GM13976 (cell line): Measurements from ENCODE around the gene FLT1.

Source experiments
- DNase-seq: peaks from one replicate; pipeline ENCODE4 v3.0.0; 2012; ENCODE audit warnings: low spot score
- CTCF ChIP-seq: IDR thresholded peaks from 2 replicates; pipeline ENCODE4 v1.5.1; 2012; ENCODE audit warnings: borderline replicate concordance, mild to moderate bottlenecking; ENCODE audit not compliant: insufficient read depth; ENCODE audit errors: extremely low read depth, missing control alignments, control extremely low read depth
- in situ Hi-C: fragments of 300-500 bp; cut with MboI; formaldehyde crosslinking; loops from one replicate; pipeline ENCODE4 v1.12.0; 2022; ENCODE audit warnings: low sequenced_read_pairs, mixed read lengths, inconsistent platforms; ENCODE audit not compliant: unreplicated experiment

The FLT1 gene

GRCh38 chr13:28336193-28336657, 158.7 kb downstream of the FLT1 start:
- TF ChIP-seq CTCF: no peak
- in situ Hi-C loops: no loop called here
- no peak for DNase-seq

- no peak for TF ChIP-seq CTCF
- no peak for DNase-seq
- in situ Hi-C loops: no loop called here
These were observed 161.6 kb downstream of the FLT1 start for GRCh38 chr13:28333204-28333881.

- TF ChIP-seq CTCF: no peak
- in situ Hi-C loops: loop anchor here (10.0 kb wide), 1 partner anchor 465 kb away; no protein-coding TSS in a partner anchor
- DNase-seq: no peak
These were observed 165.4 kb downstream of the FLT1 start for GRCh38 chr13:28329395-28330158.

- no peak for DNase-seq
- no peak for TF ChIP-seq CTCF
- in situ Hi-C loops: loop anchor here (10.0 kb wide), 1 partner anchor 467 kb away; no protein-coding TSS in a partner anchor
These were observed 166.7 kb downstream of the FLT1 start for GRCh38 chr13:28328271-28328607.

- TF ChIP-seq CTCF: no peak
- in situ Hi-C loops: loop anchor here (10.0 kb wide), 1 partner anchor 467 kb away; no protein-coding TSS in a partner anchor
- no peak for DNase-seq
These were observed 167.3 kb downstream of the FLT1 start for GRCh38 chr13:28327373-28328270.

- no peak for TF ChIP-seq CTCF
- in situ Hi-C loops: loop anchor here (10.0 kb wide), 1 partner anchor 469 kb away; no protein-coding TSS in a partner anchor
- DNase-seq: no peak
These were observed 168.9 kb downstream of the FLT1 start for GRCh38 chr13:28326056-28326455.
